KOPT-K1 (cell line): ENCODE data around the gene PRKAR2B.

Source experiments
- H3K27ac ChIP-seq: fragments of 200-600 bp; sonication (generic); 2 replicates; pipeline ENCODE4 v1.5.1; 2016; ENCODE audit warnings: antibody characterized with exemption, mild to moderate bottlenecking, low read depth, low read length; ENCODE audit not compliant: poor library complexity, severe bottlenecking
- H3K36me3 ChIP-seq: fragments of 200-600 bp; sonication (generic); 2 replicates; pipeline ENCODE4 v1.5.1; 2017; ENCODE audit warnings: antibody characterized with exemption, mild to moderate bottlenecking, low read length, moderate library complexity; ENCODE audit not compliant: insufficient read depth
- H3K9me3 ChIP-seq: fragments of 200-600 bp; sonication (generic); 2 replicates; pipeline ENCODE4 v1.5.1; 2017; ENCODE audit warnings: antibody characterized with exemption, low read length, mild to moderate bottlenecking; ENCODE audit not compliant: insufficient read depth, poor library complexity, severe bottlenecking

The PRKAR2B gene

GRCh38 chr7:107020400-107020799, 24.1 kb upstream of the PRKAR2B start:
- Histone ChIP-seq H3K27ac (no peak overlapping the region), H3K9me3 (no peaks in the 10 kb centered on the region), H3K36me3 (no peaks in the 10 kb centered on the region)

DNA sequence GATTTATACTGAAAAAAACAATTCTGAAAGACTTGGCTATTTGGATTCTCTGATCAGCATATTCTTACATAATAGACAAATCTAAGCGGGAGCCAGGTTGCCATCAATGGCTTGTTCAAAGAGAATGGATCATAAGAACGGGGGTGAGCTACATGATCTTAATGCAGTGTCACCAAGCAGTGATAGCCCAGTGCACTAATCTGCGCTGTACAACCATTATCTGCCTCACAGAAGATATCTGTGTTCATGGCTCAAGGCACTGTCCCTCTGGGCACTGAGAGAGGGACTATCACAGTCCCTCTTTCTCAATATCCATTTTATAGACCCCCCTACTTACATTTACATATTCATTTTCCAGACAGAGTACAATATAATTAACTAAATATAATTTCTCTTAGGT, 22.9 kb upstream of the PRKAR2B start:
- Histone ChIP-seq H3K36me3 (no peaks in the 10 kb centered on the region), H3K9me3 (no peaks in the 10 kb centered on the region), H3K27ac (no peak overlapping the region)

GRCh38 chr7:107023522-107024151, 20.9 kb upstream of the PRKAR2B start:
- no peaks in the 10 kb centered on the region for H3K36me3 ChIP-seq
- H3K9me3 ChIP-seq: no peaks in the 10 kb centered on the region
- no peak overlapping the region for H3K27ac ChIP-seq

- no peaks in the 10 kb centered on the region for H3K36me3 ChIP-seq
- H3K9me3 ChIP-seq: no peaks in the 10 kb centered on the region
- H3K27ac ChIP-seq: no peak overlapping the region
These were observed 19.6 kb upstream of the PRKAR2B start for GRCh38 chr7:107024906-107025305.

DNA sequence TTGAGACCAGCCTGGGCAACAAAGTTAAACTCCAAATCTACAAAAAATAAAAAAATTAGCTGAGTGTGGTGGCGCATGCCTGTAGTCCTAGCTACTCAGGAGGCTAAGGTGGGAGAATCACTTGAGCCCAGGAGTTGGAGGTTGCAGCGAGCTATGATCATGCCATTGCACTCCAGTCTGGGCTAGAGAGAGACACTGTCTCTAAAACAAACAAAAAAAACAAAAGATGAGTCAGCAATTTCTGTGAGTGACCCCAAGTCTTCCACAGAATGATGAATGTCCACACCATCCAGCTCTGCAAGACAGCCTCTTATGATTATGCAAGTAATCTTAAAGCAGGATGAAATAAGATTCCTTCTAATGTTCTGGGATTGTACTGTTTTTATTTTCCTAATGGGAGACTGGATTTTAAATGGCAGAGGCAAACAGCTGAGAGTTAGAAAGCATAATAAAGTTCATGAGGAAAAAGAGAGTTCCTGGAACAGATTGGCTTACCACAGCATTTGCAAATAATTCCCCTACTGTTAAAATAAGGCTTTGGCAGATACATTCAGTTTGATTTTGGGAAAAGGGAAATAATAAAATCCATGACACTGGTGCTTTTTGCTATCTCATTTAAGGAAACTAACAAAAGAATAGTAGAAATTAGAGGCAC, 18.9 kb upstream of the PRKAR2B start:
- Histone ChIP-seq H3K9me3 (no peaks in the 10 kb centered on the region), H3K27ac (no peak overlapping the region), H3K36me3 (no peaks in the 10 kb centered on the region)

GRCh38 chr7:107026166-107026565, 18.3 kb upstream of the PRKAR2B start:
- H3K27ac ChIP-seq: no peak overlapping the region
- no peaks in the 10 kb centered on the region for H3K36me3 ChIP-seq
- H3K9me3 ChIP-seq: no peaks in the 10 kb centered on the region

DNA sequence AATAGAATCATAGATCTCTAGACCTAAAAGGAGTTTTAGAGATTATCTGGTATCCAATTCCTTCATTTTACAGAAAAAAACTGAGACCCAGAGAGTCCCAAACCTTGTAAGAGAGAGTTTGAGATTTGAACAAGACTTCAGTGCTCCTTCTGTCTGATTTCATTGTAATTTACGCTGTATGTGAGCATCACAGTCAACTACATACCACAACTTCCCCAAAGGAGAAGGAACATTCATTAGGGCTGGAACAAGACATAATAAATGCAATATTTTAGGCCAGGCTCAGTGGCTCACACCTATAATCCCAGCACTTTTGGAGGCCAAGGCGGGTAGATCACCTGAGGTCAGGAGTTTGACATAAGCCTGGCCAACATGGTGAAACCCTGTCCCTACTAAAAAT, 17.3 kb upstream of the PRKAR2B start:
- no peaks in the 10 kb centered on the region for H3K36me3 ChIP-seq
- H3K27ac ChIP-seq: no peak overlapping the region
- no peaks in the 10 kb centered on the region for H3K9me3 ChIP-seq

GRCh38 chr7:107029061-107029763, 15.3 kb upstream of the PRKAR2B start:
- no peaks in the 10 kb centered on the region for H3K9me3 ChIP-seq
- no peak overlapping the region for H3K27ac ChIP-seq
- no peaks in the 10 kb centered on the region for H3K36me3 ChIP-seq

- H3K9me3 ChIP-seq: no peaks in the 10 kb centered on the region
- H3K36me3 ChIP-seq: no peaks in the 10 kb centered on the region
- H3K27ac ChIP-seq: no peak overlapping the region
These were observed 14.7 kb upstream of the PRKAR2B start for GRCh38 chr7:107029764-107030286.

DNA sequence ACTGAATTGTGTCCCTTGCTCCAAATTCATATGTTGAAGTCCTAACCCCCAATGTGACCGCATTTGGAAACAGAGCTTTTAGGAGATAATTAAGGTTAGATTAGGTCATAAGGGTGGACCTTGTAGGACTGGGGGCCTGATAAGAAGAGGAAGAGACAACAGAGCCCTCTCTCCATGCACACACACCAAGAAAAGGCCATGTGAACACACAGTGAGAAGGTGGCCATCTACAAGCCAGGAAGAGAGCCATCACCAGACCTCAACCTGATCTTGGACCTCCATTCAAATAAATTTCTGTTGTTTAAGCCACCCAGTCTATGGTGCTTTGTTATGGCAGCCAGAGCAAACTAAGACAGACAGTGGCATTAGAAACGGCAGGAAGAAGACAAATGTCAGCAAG, 12.5 kb upstream of the PRKAR2B start:
- H3K27ac ChIP-seq: no peak overlapping the region
- H3K9me3 ChIP-seq: peaks cover 4% of the 10 kb centered on the region

GRCh38 chr7:107032720-107033438, 11.6 kb upstream of the PRKAR2B start:
- Histone ChIP-seq H3K36me3 (no peaks in the 10 kb centered on the region), H3K27ac (no peak overlapping the region), H3K9me3 (peaks cover 4% of the 10 kb centered on the region)

More for the DNA sequence above, 12.5 kb upstream of the PRKAR2B start:
- no peaks in the 10 kb centered on the region for H3K36me3 ChIP-seq

- Histone ChIP-seq H3K27ac (no peak overlapping the region), H3K9me3 (peaks cover 4% of the 10 kb centered on the region), H3K36me3 (no peaks in the 10 kb centered on the region)
These were observed 10.0 kb upstream of the PRKAR2B start for GRCh38 chr7:107034553-107034952.

GRCh38 chr7:107035446-107035845, 9.1 kb upstream of the PRKAR2B start:
- peaks cover 4% of the 10 kb centered on the region for H3K9me3 ChIP-seq
- no peak overlapping the region for H3K27ac ChIP-seq
- no peaks in the 10 kb centered on the region for H3K36me3 ChIP-seq

DNA sequence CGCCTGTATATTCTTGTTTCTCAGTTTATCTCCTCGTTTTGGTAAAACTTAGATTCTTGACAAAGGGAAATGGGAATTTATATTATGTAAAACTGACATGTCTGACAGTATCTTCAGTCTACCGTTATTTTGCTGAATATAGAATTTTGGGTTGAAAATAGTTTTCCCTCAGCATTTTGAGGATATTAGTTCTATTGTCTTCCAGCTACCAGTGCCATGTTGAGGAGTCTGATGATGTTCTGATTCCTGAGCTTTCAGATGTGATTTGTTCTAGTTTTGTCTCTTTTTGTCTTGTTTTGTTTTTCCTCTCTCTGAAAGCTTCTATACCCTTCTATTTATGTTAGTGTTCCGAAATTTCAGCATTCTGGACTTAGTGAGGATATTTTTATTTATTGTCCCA, 8.0 kb upstream of the PRKAR2B start:
- Histone ChIP-seq H3K36me3 (no peaks in the 10 kb centered on the region), H3K9me3 (peaks cover 4% of the 10 kb centered on the region), H3K27ac (no peak overlapping the region)
